Ascending aorta (tissue), 2 donors: ENCODE measurements around the gene POLK. TPM values are rescaled to one million over a fixed set of nuclear protein-coding genes. Genes with fewer than 3 reads are reported as not detected.

Experiments
- DNase-seq, 2 donors: peaks; one replicate each; pipeline ENCODE4 v3.0.0-alpha.2; 2019; ENCODE audit warnings: low spot score in 2 of 2
- H3K27ac ChIP-seq, 2 donors: fragments of 200-600 bp; sonication (generic); one replicate each; pipeline ENCODE4 v1.5.1; 2016 to 2017; ENCODE audit warnings: mild to moderate bottlenecking in 1 of 2
- H3K27me3 ChIP-seq: fragments of 200-600 bp; sonication (generic); one replicate; pipeline ENCODE4 v1.5.1; 2017
- H3K36me3 ChIP-seq, 2 donors: fragments of 200-600 bp; sonication (generic); one replicate each; pipeline ENCODE4 v1.5.1; 2016
- H3K4me1 ChIP-seq, 2 donors: fragments of 200-600 bp; sonication (generic); one replicate each; pipeline ENCODE4 v1.5.1; 2016 to 2017; ENCODE audit warnings: mild to moderate bottlenecking in 1 of 2
- H3K4me3 ChIP-seq, 2 donors: fragments of 200-600 bp; sonication (generic); one replicate each; pipeline ENCODE4 v1.5.1; 2016 to 2017; ENCODE audit warnings: mild to moderate bottlenecking in 1 of 2
- H3K9me3 ChIP-seq, 2 donors: fragments of 200-600 bp; sonication (generic); one replicate each; pipeline ENCODE4 v1.5.1; 2016
- CTCF ChIP-seq, 3 experiments: fragments of 200-600 bp in 2 of 3; fragments of 450-650 bp in 1 of 3; sonication (generic) in 2 of 3; IDR thresholded peaks; one replicate each; pipeline ENCODE4 v1.5.1; 2016 to 2019; ENCODE audit warnings: antibody characterized with exemption in 3 of 3, mild to moderate bottlenecking in 1 of 3, moderate library complexity in 1 of 3
- intact Hi-C: fragments of 100-400 bp; cut with DNase I; formaldehyde crosslinking; loops from one replicate; pipeline ENCODE4 v1.15.1; 2023
- total RNA-seq: library from RNA; depleted of rRNA; stranded (reverse); fragments of >200 nt; gene quantifications from one replicate; pipeline ENCODE4 v1.1.0, GENCODE V29; 2016

Gene POLK
- total RNA-seq, 1 donor from 2014 or later = 19.4 TPM

GRCh38 chr5:75469017-75469416 lies 42.7 kb upstream of the POLK start:
- intact Hi-C loops = no loop called here
- no peaks in the 10 kb centered on the region for H3K36me3 ChIP-seq
- no peaks in the 10 kb centered on the region for H3K4me1 ChIP-seq
- no peaks in the 10 kb centered on the region for H3K27me3 ChIP-seq
- no peak overlapping the region for H3K4me3 ChIP-seq
- TF ChIP-seq CTCF (IDR thresholded peaks at IDR 0.05) = no peak
- no peak for DNase-seq
- peaks cover 19 to 42% of the 10 kb centered on the region in 2 donors for H3K9me3 ChIP-seq
- no peak overlapping the region for H3K27ac ChIP-seq

GRCh38 chr5:75471193-75471592 lies 40.5 kb upstream of the POLK start:
- intact Hi-C loops = no loop called here
- no peak for DNase-seq
- peaks cover 19 to 42% of the 10 kb centered on the region in 2 donors for H3K9me3 ChIP-seq
- no peak overlapping the region for H3K27ac ChIP-seq
- H3K27me3 ChIP-seq = no peaks in the 10 kb centered on the region
- H3K36me3 ChIP-seq = no peaks in the 10 kb centered on the region
- no peak for TF ChIP-seq CTCF (IDR thresholded peaks at IDR 0.05)
- H3K4me1 ChIP-seq = no peaks in the 10 kb centered on the region
- H3K4me3 ChIP-seq = no peak overlapping the region

- Histone ChIP-seq H3K4me1 (no peaks in the 10 kb centered on the region), H3K36me3 (no peaks in the 10 kb centered on the region), H3K27me3 (no peaks in the 10 kb centered on the region), H3K27ac (no peak overlapping the region), H3K4me3 (no peak overlapping the region), H3K9me3 (peaks cover 16 to 32% of the 10 kb centered on the region in 2 donors)
- no peak for DNase-seq
- no peak for TF ChIP-seq CTCF (IDR thresholded peaks at IDR 0.05)
- intact Hi-C loops = no loop called here
Measured at GRCh38 chr5:75472973-75473372, 38.7 kb upstream of the POLK start.

GRCh38 chr5:75473463-75473862 lies 38.2 kb upstream of the POLK start:
- intact Hi-C loops = no loop called here
- H3K27me3 ChIP-seq = no peaks in the 10 kb centered on the region
- H3K36me3 ChIP-seq = no peaks in the 10 kb centered on the region
- no peak for TF ChIP-seq CTCF (IDR thresholded peaks at IDR 0.05)
- no peak for DNase-seq
- no peaks in the 10 kb centered on the region for H3K4me1 ChIP-seq
- no peak overlapping the region for H3K4me3 ChIP-seq
- peaks cover 12 to 27% of the 10 kb centered on the region in 2 donors for H3K9me3 ChIP-seq
- no peak overlapping the region for H3K27ac ChIP-seq

- no peak for TF ChIP-seq CTCF (IDR thresholded peaks at IDR 0.05)
- H3K27ac ChIP-seq = no peak overlapping the region
- intact Hi-C loops = no loop called here
Measured at GRCh38 chr5:75475364-75475763, 36.3 kb upstream of the POLK start.

GRCh38 chr5:75481024-75481423 lies 30.7 kb upstream of the POLK start:
- H3K4me3 ChIP-seq = no peak overlapping the region
- H3K27me3 ChIP-seq = no peaks in the 10 kb centered on the region
- no peak overlapping the region for H3K27ac ChIP-seq
- H3K4me1 ChIP-seq = no peaks in the 10 kb centered on the region
- intact Hi-C loops = no loop called here
- H3K36me3 ChIP-seq = no peaks in the 10 kb centered on the region
- no peak for DNase-seq
- H3K9me3 ChIP-seq = peaks cover 0 to 16% of the 10 kb centered on the region in 2 donors
- no peak for TF ChIP-seq CTCF (IDR thresholded peaks at IDR 0.05)

More at GRCh38 chr5:75475364-75475763, 36.3 kb upstream of the POLK start:
- no peaks in the 10 kb centered on the region for H3K4me1 ChIP-seq
- no peaks in the 10 kb centered on the region for H3K27me3 ChIP-seq
- DNase-seq = no peak
- no peaks in the 10 kb centered on the region for H3K36me3 ChIP-seq
- H3K9me3 ChIP-seq = peaks cover 0 to 8% of the 10 kb centered on the region in 2 donors
- no peak overlapping the region for H3K4me3 ChIP-seq
